Measurements from ENCODE around the gene PSMA5. TPM values are rescaled to one million over a fixed set of nuclear protein-coding genes. Genes with fewer than 3 reads are reported as not detected.

Gene PSMA5
- total and polyA plus RNA-seq, 10 donors, result 29.9 to 87.0 (median 61.7) TPM

GRCh38 chr1:109371341-109371739 is 54.9 kb downstream of the PSMA5 start:
- Histone ChIP-seq H3K27ac (peak overlapping the region in 6 of 8 donors; percentile 11 to 84 (median 70)), H3K36me3 (peaks cover 0 to 16% (median 3%) of the 10 kb centered on the region in 6 donors), H3K27me3 (replicated peaks in 1 of 7) (peaks cover 0 to 5% (median 0%) of the 10 kb centered on the region in 7 donors), H3K4me1 (peaks cover 0 to 55% (median 17%) of the 10 kb centered on the region in 6 donors), H3K9me3 (no peaks in the 10 kb centered on the region), H3K4me3 (peak overlapping the region in 1 of 8 donors; percentile 21)
- TF ChIP-seq POLR2AphosphoS5 (IDR thresholded peaks at IDR 0.05), result no peak
- no peak for TF ChIP-seq CTCF (IDR thresholded peaks at IDR 0.05 in 8 of 11, conservative IDR thresholded peaks at IDR 0.05 in 3 of 11)
- no peak for TF ChIP-seq POLR2A (IDR thresholded peaks at IDR 0.05)
- 37 to 62% (median 52%) methylated on average over 4 of the region's 4 CpGs for WGBS, 5 donors
- intact Hi-C loops (cut with DNase I; ENCODE audit: low total_unique reads), result no loop called here
- no peak for DNase-seq

DNA sequence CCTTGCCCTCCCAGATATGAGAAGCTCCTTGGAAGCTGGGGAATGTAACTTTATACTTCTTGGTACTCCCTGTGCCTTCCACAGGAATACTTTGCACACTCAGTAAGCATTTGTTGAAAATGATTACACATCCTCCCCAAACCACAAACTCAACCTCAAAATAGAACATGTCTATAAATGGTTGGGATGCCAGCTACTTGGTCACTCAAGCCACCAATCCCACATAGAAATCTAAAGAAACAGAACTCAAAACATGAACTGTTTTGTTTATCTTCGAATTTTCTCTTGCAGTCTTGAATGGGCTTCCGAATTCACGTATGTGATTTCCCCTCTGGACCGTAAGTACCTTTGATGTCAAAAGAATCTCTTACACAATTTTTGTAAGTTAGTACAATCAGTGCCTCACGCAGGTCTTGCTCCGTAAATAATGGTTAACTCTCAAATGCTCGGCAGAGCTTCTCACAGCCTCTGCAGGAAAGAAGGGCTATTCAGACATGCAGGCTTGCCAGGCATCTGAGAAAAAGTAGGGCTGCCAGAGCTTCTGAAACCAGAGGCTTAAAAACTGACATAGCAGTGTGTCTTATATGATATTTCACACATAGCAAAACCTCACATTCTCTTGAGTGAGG is 55.4 kb downstream of the PSMA5 start:
- H3K9me3 ChIP-seq, result no peaks in the 10 kb centered on the region
- TF ChIP-seq POLR2AphosphoS5 (IDR thresholded peaks at IDR 0.05) (no peak), CTCF (IDR thresholded peaks at IDR 0.05 in 8 of 11, conservative IDR thresholded peaks at IDR 0.05 in 3 of 11) (no peak), POLR2A (IDR thresholded peaks at IDR 0.05) (no peak)
- H3K36me3 ChIP-seq, result peaks cover 0 to 21% (median 4%) of the 10 kb centered on the region in 6 donors
- H3K4me1 ChIP-seq, result peaks cover 0 to 55% (median 17%) of the 10 kb centered on the region in 6 donors
- intact Hi-C loops (cut with DNase I; ENCODE audit: low total_unique reads), result no loop called here
- H3K27me3 ChIP-seq (replicated peaks in 1 of 7), result peaks cover 0 to 5% (median 0%) of the 10 kb centered on the region in 7 donors
- peak overlapping the region in 1 of 8 donors; percentile 21 for H3K4me3 ChIP-seq
- H3K27ac ChIP-seq, result peak overlapping the region in 6 of 8 donors; percentile 11 to 84 (median 70)
- 16 to 32% (median 21%) methylated on average over 7 of the region's 7 CpGs for WGBS, 5 donors
- DNase-seq, result no peak

DNA sequence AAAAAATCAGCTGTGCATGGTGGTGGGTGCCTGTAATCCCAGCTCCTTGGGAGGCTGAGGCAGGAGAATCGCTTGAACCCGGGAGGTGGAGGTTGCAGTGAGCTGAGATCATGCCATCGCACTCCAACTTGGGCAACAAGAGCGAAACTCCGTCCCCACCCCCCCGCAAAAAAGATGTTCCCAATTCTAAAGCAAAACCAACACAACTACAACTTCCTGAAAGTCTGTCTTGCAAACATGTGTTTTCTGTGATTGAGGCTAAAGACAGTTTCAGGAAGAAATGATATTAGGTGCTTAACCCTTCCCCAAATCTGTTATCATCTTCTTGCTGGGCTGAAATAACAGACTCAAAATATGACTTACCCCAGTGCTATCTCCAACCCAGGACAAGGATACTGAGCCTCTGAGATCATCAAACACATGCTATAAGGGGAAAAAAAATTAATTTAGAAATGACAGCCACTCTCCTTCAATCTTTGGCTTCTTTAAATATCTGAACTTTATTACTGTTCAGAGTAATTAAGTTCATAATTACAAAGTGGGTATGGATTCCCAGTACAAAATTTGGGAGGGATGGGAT is 57.0 kb downstream of the PSMA5 start:
- WGBS, 5 donors, result 59 to 82% (median 70%) methylated on average over 6 of the region's 6 CpGs
- Histone ChIP-seq H3K4me1 (peaks cover 0 to 55% (median 17%) of the 10 kb centered on the region in 6 donors), H3K27ac (peak overlapping the region in 5 of 8 donors; percentile 19 to 84 (median 66)), H3K27me3 (replicated peaks in 1 of 7) (peaks cover 0 to 5% (median 0%) of the 10 kb centered on the region in 7 donors), H3K4me3 (no peak overlapping the region), H3K36me3 (peaks cover 0 to 33% (median 4%) of the 10 kb centered on the region in 6 donors), H3K9me3 (no peaks in the 10 kb centered on the region)
- DNase-seq, result no peak
- intact Hi-C loops (cut with DNase I; ENCODE audit: low total_unique reads), result no loop called here
- no peak for TF ChIP-seq CTCF (IDR thresholded peaks at IDR 0.05 in 8 of 11, conservative IDR thresholded peaks at IDR 0.05 in 3 of 11)
- TF ChIP-seq POLR2A (IDR thresholded peaks at IDR 0.05), result no peak
- TF ChIP-seq POLR2AphosphoS5 (IDR thresholded peaks at IDR 0.05), result no peak

DNA sequence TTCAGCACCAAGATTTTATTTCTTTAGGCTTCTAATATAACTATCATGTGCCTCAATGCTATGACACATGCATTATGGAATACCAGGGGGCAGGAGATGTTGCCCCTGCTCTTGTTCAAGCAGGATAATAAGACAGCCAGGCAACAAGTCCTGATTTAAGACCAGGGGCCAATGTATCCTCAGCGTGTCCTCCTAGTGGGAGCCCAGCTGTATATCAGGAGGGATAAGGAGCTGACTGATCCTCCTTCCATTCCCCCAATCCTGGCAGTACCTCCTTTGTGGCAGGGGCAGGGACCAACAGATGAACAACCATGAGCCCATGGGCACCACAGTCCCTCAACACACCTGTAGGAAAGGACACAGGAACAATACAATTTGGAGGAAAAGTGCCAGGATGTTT is 57.8 kb downstream of the PSMA5 start:
- no peaks in the 10 kb centered on the region for H3K9me3 ChIP-seq
- DNase-seq, result no peak
- intact Hi-C loops (cut with DNase I; ENCODE audit: low total_unique reads), result no loop called here
- H3K27ac ChIP-seq, result peak overlapping the region in 4 of 8 donors; percentile 19 to 84 (median 73)
- TF ChIP-seq POLR2AphosphoS5 (IDR thresholded peaks at IDR 0.05) (no peak), POLR2A (IDR thresholded peaks at IDR 0.05) (no peak), CTCF (IDR thresholded peaks at IDR 0.05 in 8 of 11, conservative IDR thresholded peaks at IDR 0.05 in 3 of 11) (no peak)
- peaks cover 0 to 5% (median 0%) of the 10 kb centered on the region in 7 donors for H3K27me3 ChIP-seq (replicated peaks in 1 of 7)
- 86 to 100% (median 92%) methylated on average over 1 of the region's 1 CpG for WGBS, 5 donors
- H3K4me3 ChIP-seq, result no peak overlapping the region
- peaks cover 0 to 34% (median 4%) of the 10 kb centered on the region in 6 donors for H3K36me3 ChIP-seq
- peaks cover 0 to 53% (median 17%) of the 10 kb centered on the region in 6 donors for H3K4me1 ChIP-seq
